ENCODE results near the gene AIFM1.

AIFM1 gene

GRCh38 chrX:130165703-130166502, at the start of gene AIFM1:
Gene AIFM1 (minus strand): TSS chrX:130165841. CDS start chrX:130165656, 185 bp downstream.
- DNase-seq: peak; percentile 89

- DNase-seq: no peak
Measured at GRCh38 chrX:130213376-130213775, 47.7 kb upstream of the AIFM1 start.

GRCh38 chrX:130212371-130212770, 46.7 kb upstream of the AIFM1 start:
- no peak for DNase-seq

DNA sequence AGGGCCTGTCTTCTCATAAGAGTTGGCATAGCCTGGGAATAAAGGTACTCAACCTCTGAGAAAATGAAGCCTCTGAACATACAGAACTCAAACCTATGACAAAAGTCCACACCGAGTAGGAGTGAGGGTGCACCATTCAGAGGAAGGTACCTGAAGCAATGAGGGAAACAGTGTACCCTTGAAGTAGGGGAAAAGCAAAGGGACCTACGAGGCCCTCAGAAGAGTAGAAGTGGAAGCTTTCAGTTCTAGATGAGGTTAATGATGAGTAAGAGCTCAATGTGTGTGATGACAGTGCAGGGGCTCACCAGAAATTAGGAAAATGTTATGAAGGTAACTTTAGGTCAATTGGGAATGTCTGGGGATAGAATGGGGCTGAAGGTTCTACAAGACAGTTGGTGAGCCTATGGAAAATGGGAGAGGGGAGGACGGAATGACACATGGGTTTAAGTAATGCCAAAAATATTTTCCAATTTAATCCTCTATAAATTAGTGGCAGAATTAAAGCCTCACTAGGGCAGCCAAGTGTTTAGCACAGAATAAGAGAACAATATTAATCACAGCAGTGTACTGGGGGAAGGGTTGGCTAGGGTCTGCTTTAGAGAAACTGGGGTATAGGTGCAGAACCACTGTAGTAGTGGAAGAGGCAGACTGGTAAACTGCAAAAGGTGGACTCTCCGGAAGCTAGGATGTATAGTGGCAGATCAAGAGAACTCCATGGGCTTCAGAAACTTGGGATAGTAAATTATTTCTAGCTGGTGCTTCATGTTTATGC, 46.0 kb upstream of the AIFM1 start:
- no peak for DNase-seq

DNA sequence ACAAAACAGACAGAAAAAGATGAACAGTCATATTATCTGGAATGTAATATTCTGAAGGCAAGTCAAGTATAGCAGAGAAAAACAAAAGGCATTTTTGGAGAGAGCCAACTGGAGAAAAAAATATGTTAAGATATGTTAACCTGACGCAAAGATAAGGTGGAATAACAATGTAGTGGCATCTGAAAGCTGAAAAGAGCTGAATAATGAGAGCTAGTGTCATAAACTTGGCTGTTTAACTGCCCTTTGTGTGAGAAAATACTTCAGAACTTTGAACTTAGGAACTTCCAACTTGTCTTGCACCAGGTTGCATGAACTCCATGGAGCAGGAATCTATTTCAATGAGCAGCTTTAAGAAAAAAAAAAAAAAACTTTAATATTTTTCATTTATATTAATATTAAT, 39.0 kb upstream of the AIFM1 start:
- no peak for DNase-seq

GRCh38 chrX:130197464-130197863, 31.8 kb upstream of the AIFM1 start:
- DNase-seq: no peak

DNA sequence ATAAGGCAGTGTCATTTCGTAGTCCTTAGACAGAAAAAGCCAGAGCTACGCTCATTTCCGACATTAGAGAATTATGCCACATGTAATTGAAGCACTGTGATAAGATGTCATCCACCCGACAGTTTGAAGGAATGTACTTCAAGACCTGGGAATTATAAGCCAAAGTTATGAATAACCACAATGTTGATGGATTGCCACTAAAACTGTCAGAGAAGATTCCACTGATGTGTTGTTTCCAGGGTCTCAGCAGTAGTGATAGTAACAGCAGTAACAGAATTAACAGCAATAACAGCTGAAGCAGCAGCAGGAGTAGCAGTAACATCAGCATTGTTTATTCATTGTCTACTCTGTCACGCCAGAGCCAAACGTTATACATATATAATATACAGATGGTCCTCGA, 30.8 kb upstream of the AIFM1 start:
- DNase-seq: no peak

GRCh38 chrX:130190801-130191200, 25.2 kb upstream of the AIFM1 start:
- DNase-seq: no peak

GRCh38 chrX:130186651-130187050, 21.0 kb upstream of the AIFM1 start:
- DNase-seq: no peak

DNA sequence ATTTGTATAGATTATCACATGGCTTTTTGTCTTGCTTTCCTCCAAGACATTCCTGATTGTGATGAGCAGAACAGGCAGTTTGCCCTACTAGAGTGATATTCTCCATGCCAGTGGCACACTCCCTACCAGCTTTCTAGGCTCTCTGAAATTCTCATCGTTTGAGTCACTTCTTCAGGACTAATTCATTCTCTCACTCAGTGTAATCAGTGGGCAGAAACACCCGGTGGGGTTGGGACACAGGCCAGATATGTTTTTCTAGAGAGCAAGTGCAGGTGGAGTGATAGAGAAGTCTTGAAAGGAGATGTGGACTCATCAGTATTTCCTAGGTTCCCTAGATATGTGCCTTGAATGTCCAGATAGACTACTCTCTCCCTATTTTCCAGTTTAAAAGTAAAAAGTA, 19.2 kb upstream of the AIFM1 start:
- no peak for DNase-seq

GRCh38 chrX:130184168-130184567, 18.5 kb upstream of the AIFM1 start:
- DNase-seq: no peak

DNA sequence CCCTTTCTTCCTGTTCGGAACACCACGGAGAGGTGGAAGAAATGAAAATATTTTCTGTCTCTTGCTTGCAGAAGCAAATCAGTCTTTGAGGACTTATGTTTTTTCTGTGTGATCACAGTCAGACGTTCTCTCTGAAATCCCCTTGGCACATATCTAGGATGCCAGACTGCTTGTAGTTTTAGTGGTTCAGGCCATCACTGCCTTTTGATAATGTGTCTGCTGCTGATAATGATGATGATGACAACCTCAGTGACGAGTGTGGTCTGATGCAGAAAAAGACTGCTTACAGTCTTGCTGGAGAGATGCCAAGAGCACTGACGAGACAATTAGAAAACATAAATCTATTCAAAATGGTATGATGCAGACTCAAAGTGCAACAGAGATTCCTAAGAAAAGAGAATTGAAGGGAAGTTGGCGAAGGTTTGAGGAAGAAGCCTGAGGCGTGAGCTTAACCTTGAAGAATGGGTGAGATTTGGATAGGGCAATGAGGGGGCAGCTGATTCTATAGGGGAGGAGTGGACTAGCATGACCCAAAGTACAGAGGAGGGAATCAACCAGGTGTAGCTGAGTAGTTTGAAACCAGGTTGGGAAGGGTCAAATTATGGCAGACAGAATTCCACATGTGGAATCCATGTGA, 14.1 kb upstream of the AIFM1 start:
- DNase-seq: no peak

DNA sequence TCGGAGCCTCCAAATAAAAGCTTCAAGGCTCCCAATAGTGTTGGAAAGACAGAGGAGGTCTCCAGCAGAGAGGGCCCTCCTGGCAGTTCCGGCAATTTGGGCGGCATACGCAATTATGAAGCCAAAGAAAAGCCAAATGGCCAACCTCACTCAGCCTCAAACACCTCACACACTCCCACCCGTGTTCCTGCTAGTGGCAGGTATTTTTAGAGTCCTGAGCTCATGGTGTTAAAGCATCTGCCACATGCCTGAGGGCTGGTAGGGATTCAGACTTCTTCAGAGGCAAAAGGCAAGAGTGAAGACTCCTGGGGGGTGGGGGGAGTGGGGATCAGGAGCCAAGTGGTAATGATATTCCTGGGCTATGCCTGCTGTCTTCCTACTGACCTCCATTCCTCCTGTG, 13.5 kb upstream of the AIFM1 start:
- DNase-seq: no peak

GRCh38 chrX:130176942-130177341, 11.3 kb upstream of the AIFM1 start:
- DNase-seq: no peak

- no peak for DNase-seq
Measured at GRCh38 chrX:130176354-130176776, 10.7 kb upstream of the AIFM1 start.

GRCh38 chrX:130174937-130175336, 9.3 kb upstream of the AIFM1 start:
- no peak for DNase-seq

GRCh38 chrX:130174045-130174704, 8.5 kb upstream of the AIFM1 start:
- no peak for DNase-seq

GRCh38 chrX:130173190-130173895, 7.7 kb upstream of the AIFM1 start:
- DNase-seq: no peak

- DNase-seq: no peak
Measured at GRCh38 chrX:130172127-130172845, 6.6 kb upstream of the AIFM1 start.

- DNase-seq: peak; percentile 30
Measured at GRCh38 chrX:130171446-130172126, 5.9 kb upstream of the AIFM1 start, which contains the start of gene RAB33A. Gene RAB33A (plus strand): TSS chrX:130171962. CDS start chrX:130172063, 101 bp downstream.

All from COR-L47 (cell line).